Fibroblast of lung (primary cell): ENCODE results near the gene BLZF1. TPM values are rescaled to one million over a fixed set of nuclear protein-coding genes. Genes with fewer than 3 reads are reported as not detected.

ENCODE experiments used
- DNase-seq, 2 donors: peaks; one replicate each; pipeline versions ENCODE4 v3.0.0 to v3.0.0-alpha.2; 2010; ENCODE audit warnings: low read depth in 2 of 2
- H2AFZ ChIP-seq: 2 replicates; pipeline ENCODE4 v1.5.1; 2012; ENCODE audit warnings: low read length, control low read depth, inconsistent platforms
- H3K27ac ChIP-seq: 2 replicates; pipeline ENCODE4 v1.5.1; 2011; ENCODE audit warnings: low read length, control low read depth; ENCODE audit not compliant: insufficient read depth
- H3K27me3 ChIP-seq: 2 replicates; pipeline ENCODE4 v1.5.1; 2011; ENCODE audit warnings: mild to moderate bottlenecking, low read length; ENCODE audit not compliant: control insufficient read depth, insufficient read depth
- H3K36me3 ChIP-seq: 2 replicates; pipeline ENCODE4 v1.5.1; 2011; ENCODE audit warnings: low read length; ENCODE audit not compliant: control insufficient read depth, insufficient read depth
- H3K4me1 ChIP-seq: 2 replicates; pipeline ENCODE4 v1.5.1; 2011; ENCODE audit warnings: low read length; ENCODE audit not compliant: control insufficient read depth, insufficient read depth; ENCODE audit errors: extremely low read depth
- H3K4me2 ChIP-seq: 2 replicates; pipeline ENCODE4 v1.5.1; 2011; ENCODE audit warnings: low read length, control low read depth; ENCODE audit not compliant: insufficient read depth; ENCODE audit errors: extremely low read depth
- H3K4me3 ChIP-seq, 4 experiments: fragments of 200-600 bp in 1 of 4; sonication (generic) in 1 of 4; replicated peaks in 1 of 4; 2 replicates each; pipeline ENCODE4 v1.5.1; 2011 to 2016; ENCODE audit warnings: low read length in 4 of 4, low read depth in 3 of 4, mild to moderate bottlenecking in 3 of 4, control low read depth in 2 of 4, inconsistent platforms in 1 of 4, mixed read lengths in 1 of 4; ENCODE audit not compliant: insufficient read depth in 1 of 4; ENCODE audit errors: control extremely low read depth in 1 of 4
- H3K79me2 ChIP-seq: 2 replicates; pipeline ENCODE4 v1.5.1; 2012; ENCODE audit warnings: mild to moderate bottlenecking, low read length, inconsistent platforms; ENCODE audit not compliant: control insufficient read depth, insufficient read depth
- H3K9ac ChIP-seq: 2 replicates; pipeline ENCODE4 v1.5.1; 2011; ENCODE audit warnings: mild to moderate bottlenecking, low read length, control low read depth; ENCODE audit not compliant: insufficient read depth
- H3K9me3 ChIP-seq: 2 replicates; pipeline ENCODE4 v1.5.1; 2012; ENCODE audit warnings: low read depth, low read length; ENCODE audit not compliant: control insufficient read depth, insufficient read depth
- H4K20me1 ChIP-seq: 2 replicates; pipeline ENCODE4 v1.5.1; 2011; ENCODE audit warnings: low read length; ENCODE audit not compliant: control insufficient read depth, insufficient read depth; ENCODE audit errors: extremely low read depth
- CTCF ChIP-seq, 2 donors: IDR thresholded peaks in 1 of 2; conservative IDR thresholded peaks in 1 of 2; 1 replicate in 1 of 2; 2 replicates in 1 of 2; pipeline ENCODE4 v1.5.1; 2011 to 2012; ENCODE audit warnings: low read length in 2 of 2, control low read depth in 1 of 2, inconsistent platforms in 1 of 2, low read depth in 1 of 2, mild to moderate bottlenecking in 1 of 2
- EZH2 ChIP-seq: IDR thresholded peaks from 2 replicates; pipeline ENCODE4 v1.5.1; 2012; ENCODE audit warnings: low read length, control low read depth, mild to moderate bottlenecking; ENCODE audit errors: missing control alignments
- polyA plus RNA-seq, 2 donors: library from polyadenylated mRNA; depleted of rRNA in 1 of 2; stranded (reverse) in 1 of 2; unstranded in 1 of 2; fragments of >200 nt; gene quantifications; 2 replicates each; pipeline ENCODE4 v1.2.1, GENCODE V29; 2011 to 2012; ENCODE audit warnings: missing spikeins in 1 of 2
- total RNA-seq: library from RNA; depleted of rRNA; stranded (reverse); fragments of >200 nt; gene quantifications from 2 replicates; pipeline ENCODE4 v1.2.1, GENCODE V29; 2014

The BLZF1 gene
- total and polyA plus RNA-seq, 2 donors (not counting 1 experiment from before 2014, with no cell fraction given), result 27.1 to 28.0 TPM

GRCh38 chr1:169363046-169363730 is 4.8 kb upstream of the BLZF1 start:
- Histone ChIP-seq H3K27ac (peak overlapping the region; percentile 64), H4K20me1 (no peaks in the 10 kb centered on the region), H2AFZ (peak overlapping the region; percentile 2), H3K79me2 (peaks cover 7% of the 10 kb centered on the region), H3K4me3 (no peak overlapping the region), H3K9me3 (no peaks in the 10 kb centered on the region), H3K9ac (no peak overlapping the region), H3K4me1 (peaks cover 6% of the 10 kb centered on the region), H3K27me3 (no peaks in the 10 kb centered on the region), H3K4me2 (peak overlapping the region; percentile 65), H3K36me3 (no peaks in the 10 kb centered on the region)
- peak; percentile 86 to 97 for DNase-seq
- TF ChIP-seq EZH2, result no peak
- TF ChIP-seq CTCF (conservative IDR thresholded peaks at IDR 0.05 in 1 of 2, IDR thresholded peaks at IDR 0.05 in 1 of 2; ENCODE audit: low read depth in 1 of 2, low read length in 2 of 2), result no peak

GRCh38 chr1:169364948-169365347 is 3.0 kb upstream of the BLZF1 start:
- Histone ChIP-seq H3K4me1 (peaks cover 6% of the 10 kb centered on the region), H3K36me3 (peaks cover 3% of the 10 kb centered on the region), H3K27me3 (no peaks in the 10 kb centered on the region), H3K4me2 (no peak overlapping the region), H3K9me3 (no peaks in the 10 kb centered on the region), H4K20me1 (no peaks in the 10 kb centered on the region), H3K79me2 (peaks cover 25% of the 10 kb centered on the region), H3K4me3 (no peak overlapping the region), H2AFZ (no peak overlapping the region), H3K9ac (no peak overlapping the region), H3K27ac (no peak overlapping the region)
- DNase-seq, result peak in 1 of 2 donors; percentile 25
- no peak for TF ChIP-seq CTCF (conservative IDR thresholded peaks at IDR 0.05 in 1 of 2, IDR thresholded peaks at IDR 0.05 in 1 of 2; ENCODE audit: low read depth in 1 of 2, low read length in 2 of 2)
- TF ChIP-seq EZH2, result no peak

- H3K27ac ChIP-seq, result peak overlapping the region; percentile 96
- DNase-seq, result no peak
- peaks cover 33% of the 10 kb centered on the region for H3K79me2 ChIP-seq
- peak overlapping the region; percentile 84 for H3K9ac ChIP-seq
- H2AFZ ChIP-seq, result peak overlapping the region; percentile 95
- peaks cover 6% of the 10 kb centered on the region for H3K4me1 ChIP-seq
- H3K9me3 ChIP-seq, result no peaks in the 10 kb centered on the region
- peak overlapping the region; percentile 96 for H3K4me2 ChIP-seq
- H3K4me3 ChIP-seq, result peak overlapping the region; percentile 74 to 100 (median 96)
- H3K27me3 ChIP-seq, result no peaks in the 10 kb centered on the region
- peaks cover 9% of the 10 kb centered on the region for H3K36me3 ChIP-seq
- H4K20me1 ChIP-seq, result peaks cover 2% of the 10 kb centered on the region
- TF ChIP-seq EZH2 (no peak), CTCF (conservative IDR thresholded peaks at IDR 0.05 in 1 of 2, IDR thresholded peaks at IDR 0.05 in 1 of 2; ENCODE audit: low read depth in 1 of 2, low read length in 2 of 2) (no peak)
Observed at GRCh38 chr1:169367096-169367685, 804 bp upstream of the BLZF1 start.
